IPS-18c (cell line): ENCODE data around the gene HSPA12A.

Source experiments
- H3K4me3 ChIP-seq: 2 replicates; pipeline ENCODE4 v1.7.0; 2013; ENCODE audit warnings: low read depth, mild to moderate bottlenecking, low read length, moderate library complexity; ENCODE audit not compliant: insufficient read depth
- H3K9me3 ChIP-seq: one replicate; pipeline ENCODE4 v1.6.1; 2013; ENCODE audit warnings: mild to moderate bottlenecking, low read length, moderate library complexity; ENCODE audit not compliant: control insufficient read depth, insufficient read depth

The HSPA12A gene, protein sequence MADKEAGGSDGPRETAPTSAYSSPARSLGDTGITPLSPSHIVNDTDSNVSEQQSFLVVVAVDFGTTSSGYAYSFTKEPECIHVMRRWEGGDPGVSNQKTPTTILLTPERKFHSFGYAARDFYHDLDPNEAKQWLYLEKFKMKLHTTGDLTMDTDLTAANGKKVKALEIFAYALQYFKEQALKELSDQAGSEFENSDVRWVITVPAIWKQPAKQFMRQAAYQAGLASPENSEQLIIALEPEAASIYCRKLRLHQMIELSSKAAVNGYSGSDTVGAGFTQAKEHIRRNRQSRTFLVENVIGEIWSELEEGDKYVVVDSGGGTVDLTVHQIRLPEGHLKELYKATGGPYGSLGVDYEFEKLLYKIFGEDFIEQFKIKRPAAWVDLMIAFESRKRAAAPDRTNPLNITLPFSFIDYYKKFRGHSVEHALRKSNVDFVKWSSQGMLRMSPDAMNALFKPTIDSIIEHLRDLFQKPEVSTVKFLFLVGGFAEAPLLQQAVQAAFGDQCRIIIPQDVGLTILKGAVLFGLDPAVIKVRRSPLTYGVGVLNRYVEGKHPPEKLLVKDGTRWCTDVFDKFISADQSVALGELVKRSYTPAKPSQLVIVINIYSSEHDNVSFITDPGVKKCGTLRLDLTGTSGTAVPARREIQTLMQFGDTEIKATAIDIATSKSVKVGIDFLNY

DNA sequence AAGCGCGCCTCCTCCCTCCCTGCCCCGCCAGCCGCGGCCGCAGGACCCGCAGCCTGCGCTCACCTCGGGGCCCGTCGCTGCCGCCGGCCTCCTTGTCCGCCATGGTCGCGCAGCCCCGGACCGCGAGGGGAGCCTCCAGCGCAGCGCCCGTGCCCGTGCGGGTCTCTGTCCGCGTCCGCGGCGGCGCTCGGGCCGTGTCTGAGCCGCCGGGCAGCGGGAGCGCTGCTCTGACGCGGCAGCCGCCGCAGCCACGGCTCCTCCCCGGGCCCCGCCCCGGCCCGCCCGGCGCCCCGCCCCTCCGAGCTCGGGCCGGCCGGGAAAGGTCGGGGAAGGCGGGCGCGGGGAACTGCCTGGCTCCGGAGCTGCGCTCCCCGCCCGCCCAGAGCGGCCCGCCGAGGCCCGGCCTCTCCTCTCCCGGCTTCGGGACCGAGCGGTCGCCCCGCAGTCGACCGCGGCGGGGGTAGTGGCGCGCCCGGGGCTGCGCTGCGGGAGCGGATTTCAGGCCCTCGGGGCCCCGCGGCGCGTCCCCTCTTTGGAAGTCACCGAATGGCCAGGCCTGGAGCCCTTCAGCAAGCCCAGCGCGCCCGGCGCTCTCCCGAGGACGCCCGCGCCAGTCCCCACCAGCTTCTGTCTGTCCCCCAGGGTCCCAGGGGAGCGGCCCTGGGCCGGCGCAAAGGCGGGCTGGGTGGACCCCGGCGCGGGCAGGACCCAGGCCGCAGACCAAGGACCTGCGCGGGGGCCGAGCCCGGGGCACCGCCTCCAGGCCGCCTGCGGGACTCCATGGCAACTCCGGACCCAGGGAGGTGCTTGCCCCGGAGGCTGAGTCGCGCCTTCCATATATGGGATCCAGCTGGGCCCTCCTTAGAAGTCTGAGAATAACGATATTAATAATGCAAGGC is at the start of gene HSPA12A:
Gene HSPA12A (minus strand): TSS at position 200 of the 899 bp plus-strand sequence. CDS start 97 bp downstream, at position 103.
- no peaks in the 10 kb centered on the region for H3K9me3 ChIP-seq
- H3K4me3 ChIP-seq: peak within 1 kb of the TSS; percentile 74

DNA sequence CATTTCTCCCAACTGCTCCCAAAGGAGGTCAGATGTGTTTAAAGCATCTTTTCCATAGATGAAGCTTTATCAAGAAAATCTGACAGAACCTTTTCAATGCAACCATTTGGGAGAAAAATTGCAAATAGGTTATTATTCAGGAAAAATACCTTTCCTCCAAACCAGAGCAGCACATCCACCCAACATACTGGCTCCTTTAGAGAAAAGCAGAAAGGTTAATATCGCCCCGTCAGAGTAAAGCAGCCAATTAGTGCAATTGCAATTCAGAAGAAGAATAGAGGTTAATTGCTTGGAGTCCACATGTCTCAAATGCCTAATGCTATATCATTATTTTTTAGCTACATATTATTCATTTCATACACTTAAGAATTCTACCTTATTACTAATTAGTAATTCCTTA is 48.9 kb upstream of the HSPA12A start:
- H3K9me3 ChIP-seq: no peaks in the 10 kb centered on the region

DNA sequence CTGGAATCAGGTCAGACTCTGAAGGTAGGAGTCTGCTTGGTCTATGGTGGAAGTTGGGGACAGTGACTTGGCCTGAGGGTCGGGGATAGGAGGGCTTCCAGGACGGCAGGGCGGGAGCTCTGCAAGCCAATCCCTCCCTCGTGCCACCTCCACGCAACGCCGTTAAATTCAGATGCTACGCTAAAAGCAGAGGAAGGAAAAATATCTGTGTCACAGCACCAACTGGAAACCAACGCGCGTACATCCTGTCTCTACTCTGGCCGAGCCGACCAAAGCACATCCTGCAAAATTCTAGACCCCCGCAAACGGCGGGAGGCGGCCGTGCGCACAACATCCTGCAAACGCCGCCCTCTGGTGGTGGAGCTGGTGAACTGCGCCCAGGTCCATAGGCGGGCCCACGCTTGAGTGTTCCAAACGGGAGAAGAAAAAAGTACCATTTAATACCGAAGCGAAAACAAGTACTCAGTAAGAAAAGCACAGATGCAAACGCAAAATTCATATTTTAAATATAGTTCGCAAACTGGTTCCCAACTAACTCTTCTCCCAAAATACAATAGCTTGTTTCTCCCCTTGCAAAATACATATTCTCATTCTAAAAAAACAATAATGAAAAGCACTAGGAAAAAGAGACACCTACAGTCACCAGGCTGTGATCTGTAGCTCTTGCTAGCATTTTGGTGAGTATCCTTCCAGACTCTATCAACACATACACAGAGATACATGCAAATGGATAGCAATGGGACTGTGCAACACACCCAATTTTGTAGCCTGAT is 45.7 kb upstream of the HSPA12A start:
- Histone ChIP-seq H3K9me3 (no peaks in the 10 kb centered on the region), H3K4me3 (no peak overlapping the region; the same call in 1 of the 2 replicates)

More for the DNA sequence above, 48.9 kb upstream of the HSPA12A start:
- no peak overlapping the region for H3K4me3 ChIP-seq

DNA sequence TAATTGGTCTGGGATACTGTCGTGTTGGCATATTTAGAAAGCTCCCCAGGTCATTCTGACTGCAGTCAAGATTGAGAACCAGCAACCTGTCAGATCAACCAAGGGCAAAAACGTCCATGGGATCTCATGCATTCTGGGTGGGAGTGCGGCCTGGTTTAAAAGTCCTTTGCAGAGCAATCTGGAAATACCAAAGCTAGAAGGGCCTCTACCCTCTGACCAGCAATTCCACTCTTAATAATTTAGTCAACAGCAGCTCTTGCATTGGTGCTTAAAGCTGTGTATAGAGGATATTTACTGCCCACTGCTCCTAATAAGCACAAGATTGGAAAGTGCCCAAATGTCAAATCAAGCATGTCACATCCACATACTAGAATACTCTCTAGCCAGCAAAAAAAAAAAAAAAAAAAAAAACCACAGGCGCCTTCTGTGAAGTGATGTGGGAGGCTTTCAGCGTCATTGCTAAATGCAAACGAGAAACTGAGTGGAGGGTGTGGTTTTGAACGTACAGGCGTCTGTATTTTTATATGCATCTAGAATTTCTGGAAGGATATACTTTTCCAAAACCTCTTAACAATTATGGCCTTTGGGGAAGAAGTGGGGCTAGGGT is 44.8 kb upstream of the HSPA12A start:
- Histone ChIP-seq H3K9me3 (no peaks in the 10 kb centered on the region), H3K4me3 (no peak overlapping the region)

DNA sequence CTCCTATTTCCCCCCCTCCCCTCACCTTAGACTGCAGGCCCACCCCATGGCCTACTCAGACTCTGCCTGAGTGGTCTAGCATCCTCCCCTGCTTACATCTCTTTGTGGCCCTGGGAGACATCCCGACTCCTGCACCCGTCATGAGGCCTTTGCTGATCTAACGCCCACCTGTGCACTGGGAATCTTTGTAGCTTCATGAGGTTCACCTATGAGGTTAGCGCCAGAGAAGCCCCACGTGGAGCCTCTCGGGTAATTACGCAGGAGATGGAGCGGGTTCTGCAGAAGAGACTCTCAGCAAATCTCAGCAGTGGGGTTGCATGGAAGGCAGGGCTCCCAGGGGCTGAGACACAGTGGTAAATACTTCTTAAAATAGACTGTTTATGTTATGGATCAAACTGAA is 43.5 kb upstream of the HSPA12A start:
- Histone ChIP-seq H3K9me3 (no peaks in the 10 kb centered on the region), H3K4me3 (no peak overlapping the region)

DNA sequence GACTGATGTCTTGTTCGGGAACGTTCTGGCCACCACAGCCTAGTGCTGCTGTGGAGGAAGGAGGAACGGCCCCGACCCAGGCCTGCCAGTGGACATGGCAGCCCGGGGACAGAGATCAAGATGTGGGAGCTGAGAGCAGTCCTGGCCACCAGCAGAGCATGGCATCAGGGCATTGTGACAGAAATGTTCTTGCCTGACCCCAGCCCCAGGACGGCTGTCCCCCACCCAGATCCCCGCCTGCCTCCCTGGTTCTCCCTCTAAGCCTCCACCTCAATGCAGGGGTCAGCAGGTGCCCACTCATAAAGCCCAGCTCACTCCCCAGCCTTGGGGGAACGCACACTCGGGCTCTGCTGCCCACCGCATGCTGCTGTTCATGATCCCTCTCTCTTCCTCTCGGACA is 42.9 kb upstream of the HSPA12A start:
- H3K9me3 ChIP-seq: no peaks in the 10 kb centered on the region

DNA sequence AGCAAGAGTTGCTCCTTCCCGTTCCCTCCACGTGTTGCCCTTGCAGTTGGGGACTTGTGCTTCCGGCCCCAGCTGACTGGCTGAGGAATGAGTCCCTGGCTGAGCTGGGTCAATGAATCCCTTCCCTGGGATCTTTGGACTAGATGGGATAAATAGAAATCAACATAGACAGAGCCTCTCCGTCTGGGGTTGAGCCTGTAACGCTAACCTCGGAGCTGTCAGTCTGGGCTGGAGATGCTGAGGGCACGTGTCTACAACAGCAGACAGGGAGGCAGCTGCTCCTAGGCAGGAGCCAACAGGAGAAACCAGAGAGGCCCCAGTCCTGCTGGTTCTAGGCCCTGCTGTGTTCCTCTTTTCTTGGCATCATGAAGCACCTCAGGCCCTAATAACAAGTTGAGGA is 42.3 kb upstream of the HSPA12A start:
- no peaks in the 10 kb centered on the region for H3K9me3 ChIP-seq
- no peak overlapping the region for H3K4me3 ChIP-seq

More for the DNA sequence above, 42.9 kb upstream of the HSPA12A start:
- H3K4me3 ChIP-seq: no peak overlapping the region

DNA sequence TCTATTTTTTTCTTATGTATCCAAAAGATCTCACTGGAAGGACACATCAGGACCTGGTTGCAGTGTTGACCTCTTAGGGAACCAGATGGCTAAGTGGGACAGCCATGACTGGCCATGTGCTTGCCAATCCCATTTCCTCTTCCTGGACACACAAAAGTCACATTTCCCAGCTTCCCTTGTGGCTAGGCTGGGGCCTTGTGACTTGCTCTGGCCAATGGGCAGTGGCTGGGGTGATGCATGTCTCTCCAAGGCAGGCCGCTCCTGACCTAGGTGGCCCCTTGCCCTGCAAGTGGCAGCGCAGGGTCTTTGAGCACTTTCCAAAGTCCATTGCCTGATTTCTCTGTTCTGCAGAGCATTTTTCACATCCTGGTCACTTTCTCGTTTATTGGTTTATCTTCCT is 41.7 kb upstream of the HSPA12A start:
- H3K4me3 ChIP-seq: no peak overlapping the region
- H3K9me3 ChIP-seq: no peaks in the 10 kb centered on the region

DNA sequence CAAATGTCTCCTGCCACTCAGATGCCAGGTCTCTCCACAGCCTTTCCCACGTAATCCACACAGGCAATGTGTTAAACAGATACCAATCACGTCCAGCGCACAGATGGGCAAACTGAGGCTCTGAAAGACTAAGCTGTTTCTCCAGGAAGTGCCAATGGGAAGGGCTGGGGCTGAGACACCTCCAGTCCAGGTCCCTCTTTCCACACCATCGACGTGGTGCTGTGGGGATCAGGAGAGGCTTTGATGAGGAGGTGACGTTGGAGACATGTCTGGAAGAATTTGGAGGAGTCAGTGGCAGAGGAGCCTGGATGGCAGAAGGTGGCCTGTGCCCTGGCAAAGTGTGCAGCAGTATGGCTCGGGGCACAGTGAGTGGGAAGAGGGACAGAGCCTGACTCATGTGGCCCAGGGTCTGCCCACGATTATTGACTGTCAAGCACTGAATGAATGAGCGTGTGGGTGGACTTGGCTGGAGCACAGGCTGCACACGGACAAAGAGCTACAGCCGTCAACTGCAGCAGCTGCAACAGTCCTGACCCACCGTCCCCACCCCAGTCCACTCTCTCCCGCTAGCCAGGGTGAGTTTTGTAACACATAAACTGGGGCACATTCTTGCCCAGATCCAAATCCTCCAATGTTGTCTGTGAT is 40.8 kb upstream of the HSPA12A start:
- Histone ChIP-seq H3K4me3 (no peak overlapping the region), H3K9me3 (no peaks in the 10 kb centered on the region)

DNA sequence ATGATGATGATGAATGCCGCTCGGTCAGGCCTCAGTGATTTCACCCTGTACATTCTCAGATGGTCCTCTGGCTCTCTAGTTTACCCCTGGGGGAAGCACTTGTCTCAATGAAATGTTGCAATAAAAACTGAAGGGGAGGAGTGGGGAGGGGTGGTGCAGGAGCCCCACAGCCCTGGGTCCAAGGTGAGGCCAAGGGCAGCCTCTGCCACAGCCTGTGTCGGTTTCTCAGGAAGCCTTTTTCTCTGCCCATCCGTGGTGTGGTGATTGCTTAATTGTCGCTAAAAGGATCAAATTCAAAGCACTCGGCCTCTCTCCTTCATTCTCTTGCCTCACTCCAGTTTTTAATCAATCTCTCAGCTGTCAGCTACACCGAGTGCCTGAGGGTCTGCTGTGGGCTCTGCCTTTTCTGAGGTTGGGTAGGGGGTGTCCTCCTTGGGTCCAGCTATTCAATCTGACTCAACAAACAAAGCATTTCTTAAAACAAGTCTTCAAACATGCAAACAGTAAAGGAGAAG is 39.1 kb upstream of the HSPA12A start:
- Histone ChIP-seq H3K9me3 (no peaks in the 10 kb centered on the region), H3K4me3 (no peak overlapping the region)

DNA sequence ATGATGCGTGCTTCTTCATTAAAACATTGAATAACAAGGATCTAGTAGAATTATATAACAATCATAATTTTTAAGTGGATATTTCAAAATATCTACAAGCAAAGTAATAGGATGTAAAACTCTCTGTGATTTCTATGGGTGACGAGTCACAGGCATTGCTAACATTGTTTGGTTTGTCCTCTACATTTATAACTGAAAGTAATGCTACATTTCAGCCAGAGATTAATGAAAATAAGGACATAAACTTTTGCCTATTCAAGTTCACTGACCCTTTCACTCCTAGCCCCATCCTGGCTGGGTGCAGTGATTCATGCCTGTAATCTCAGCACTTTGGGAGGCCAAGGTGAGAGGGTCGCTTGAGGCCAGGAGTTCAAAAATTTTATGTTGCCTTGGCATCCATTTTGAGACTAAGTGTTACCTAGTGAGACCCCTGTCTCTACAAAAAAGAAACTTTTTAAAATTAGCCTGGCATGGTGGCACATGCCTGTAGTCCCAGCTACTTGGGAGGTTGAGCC is 38.4 kb upstream of the HSPA12A start:
- Histone ChIP-seq H3K4me3 (no peak overlapping the region), H3K9me3 (no peaks in the 10 kb centered on the region)

DNA sequence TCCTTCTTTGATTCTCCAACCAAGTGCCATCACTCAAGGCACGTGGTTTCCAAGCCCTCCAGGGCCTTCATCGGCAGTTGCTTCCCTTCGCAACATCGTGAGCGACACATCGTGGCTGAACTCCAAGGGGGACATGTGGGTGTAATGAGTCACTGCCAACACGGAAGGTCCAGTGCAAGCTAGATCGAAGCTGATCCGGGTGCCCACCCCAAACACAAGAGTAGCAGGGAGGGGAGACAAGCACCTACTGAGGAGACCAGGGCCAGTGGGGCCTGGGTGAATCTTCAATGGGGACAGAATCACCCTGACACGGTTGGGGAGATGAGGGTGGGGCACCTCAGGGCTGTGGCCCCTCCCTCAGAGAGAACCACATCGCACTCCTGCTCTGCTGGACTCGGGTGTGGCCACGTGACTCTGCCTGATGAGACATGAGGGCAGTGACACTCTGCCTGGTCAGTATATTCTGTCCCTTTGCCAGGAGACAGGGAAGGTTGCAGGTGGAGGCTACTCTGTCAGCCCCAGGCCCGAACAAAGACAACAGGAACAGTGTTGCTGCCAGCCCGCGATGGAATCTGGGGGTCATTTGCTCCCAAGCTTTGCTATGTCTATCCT is 36.8 kb upstream of the HSPA12A start:
- no peaks in the 10 kb centered on the region for H3K9me3 ChIP-seq

DNA sequence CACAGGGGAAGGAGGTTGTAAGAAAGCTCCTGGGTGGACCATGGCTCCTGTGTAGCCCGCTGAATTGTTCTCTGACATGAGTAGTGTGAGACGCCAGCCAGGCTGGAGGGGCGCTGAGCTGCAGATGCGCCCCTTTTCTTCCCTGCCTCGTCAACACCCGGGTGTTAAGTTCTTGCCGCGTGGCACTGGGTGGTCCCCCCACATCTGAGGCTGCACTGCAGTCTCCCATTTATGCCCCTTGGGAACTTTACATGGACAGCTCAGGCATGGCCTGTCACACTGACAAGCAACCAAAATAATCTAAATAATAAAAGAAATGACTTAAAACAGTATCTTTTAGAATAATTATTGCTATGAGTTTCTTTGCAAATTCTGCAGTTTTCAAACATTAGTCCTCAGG is 34.6 kb upstream of the HSPA12A start:
- no peak overlapping the region for H3K4me3 ChIP-seq
- no peaks in the 10 kb centered on the region for H3K9me3 ChIP-seq

More for the DNA sequence above, 36.8 kb upstream of the HSPA12A start:
- no peak overlapping the region for H3K4me3 ChIP-seq

DNA sequence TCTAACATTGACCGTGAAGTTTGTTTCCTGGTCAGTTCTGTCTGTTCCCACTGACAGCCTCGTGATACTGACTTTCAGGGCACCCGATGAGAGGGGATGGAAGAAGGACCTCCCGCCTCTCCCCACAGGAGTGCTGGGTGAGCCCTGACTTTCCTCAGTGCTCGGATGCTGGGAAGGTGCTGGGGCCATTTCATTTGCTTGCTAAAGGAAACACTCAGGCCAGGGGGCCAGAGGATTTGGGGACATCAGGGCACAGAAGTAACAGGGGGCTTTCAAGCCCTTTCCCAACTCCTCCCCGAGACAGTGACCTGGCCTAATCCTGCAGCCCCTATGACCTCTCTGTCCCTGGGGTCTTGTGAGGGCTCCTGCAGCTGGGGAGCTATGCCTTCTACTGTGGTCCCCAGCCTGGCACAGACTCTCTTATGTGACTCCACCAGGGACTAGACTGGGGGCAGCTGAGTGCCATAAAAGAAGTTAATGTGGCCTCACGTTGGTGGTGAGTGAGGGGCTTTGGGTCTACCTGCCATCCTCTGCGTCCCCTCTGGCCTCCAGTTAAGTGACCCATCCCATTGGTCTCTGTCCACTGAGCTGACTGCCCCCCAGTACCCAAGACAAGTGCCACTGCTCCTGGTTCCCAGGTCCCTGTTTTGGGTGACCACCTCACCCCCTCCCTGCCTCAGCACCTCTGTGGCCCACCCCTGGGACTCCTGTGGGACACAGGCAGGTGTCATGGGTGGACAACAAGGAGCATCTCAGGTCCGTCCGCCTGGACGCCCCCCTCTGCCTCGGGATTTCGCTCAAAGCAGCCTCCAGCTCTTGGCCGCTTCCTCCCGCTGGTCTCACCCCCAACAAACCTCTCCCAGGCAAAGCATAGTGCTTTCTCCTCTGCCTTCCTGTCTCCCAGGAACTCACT is 33.4 kb upstream of the HSPA12A start:
- H3K9me3 ChIP-seq: no peaks in the 10 kb centered on the region
- no peak overlapping the region for H3K4me3 ChIP-seq
